Activated T-helper 17 cell treated with anti-CD3 and anti-CD28 coated beads, Interleukin-2, amount 50 U/mL, for 72 hours (primary cell): Measurements from ENCODE around the gene ANO9. TPM values are rescaled to one million over a fixed set of nuclear protein-coding genes. Genes with fewer than 3 reads are reported as not detected.
A peak's percentile ranks its signal among the peaks of the same experiment; 100 is the strongest.

Source experiments
- ATAC-seq: fragments of 150-1000 bp; cut with Tn5 transposase; replicated peaks from 2 replicates; pipeline ENCODE4 v1.10.0; 2021; ENCODE audit warnings: mild to moderate bottlenecking, moderate library complexity
- H3K27ac Mint-ChIP-seq: one replicate; pipeline ENCODE4 v1.8.0; 2022; ENCODE audit warnings: mixed read lengths
- H3K27me3 Mint-ChIP-seq: one replicate; pipeline ENCODE4 v1.8.0; 2022; ENCODE audit warnings: mixed read lengths
- H3K36me3 Mint-ChIP-seq: one replicate; pipeline ENCODE4 v1.8.0; 2022; ENCODE audit warnings: low read depth, mild to moderate bottlenecking, mixed read lengths
- H3K4me1 Mint-ChIP-seq: one replicate; pipeline ENCODE4 v1.8.0; 2022; ENCODE audit warnings: mixed read lengths
- H3K4me3 Mint-ChIP-seq: one replicate; pipeline ENCODE4 v1.8.0; 2022; ENCODE audit warnings: mild to moderate bottlenecking, mixed read lengths
- H3K9me3 Mint-ChIP-seq: one replicate; pipeline ENCODE4 v1.8.0; 2022; ENCODE audit warnings: mixed read lengths
- total RNA-seq, 2 donors: library from RNA; stranded (reverse); gene quantifications; one replicate each; pipeline ENCODE4 v1.2.3, GENCODE V29; 2022

ANO9 gene
- total RNA-seq, 2 donors from 2014 or later = 36.0 to 119 TPM

DNA sequence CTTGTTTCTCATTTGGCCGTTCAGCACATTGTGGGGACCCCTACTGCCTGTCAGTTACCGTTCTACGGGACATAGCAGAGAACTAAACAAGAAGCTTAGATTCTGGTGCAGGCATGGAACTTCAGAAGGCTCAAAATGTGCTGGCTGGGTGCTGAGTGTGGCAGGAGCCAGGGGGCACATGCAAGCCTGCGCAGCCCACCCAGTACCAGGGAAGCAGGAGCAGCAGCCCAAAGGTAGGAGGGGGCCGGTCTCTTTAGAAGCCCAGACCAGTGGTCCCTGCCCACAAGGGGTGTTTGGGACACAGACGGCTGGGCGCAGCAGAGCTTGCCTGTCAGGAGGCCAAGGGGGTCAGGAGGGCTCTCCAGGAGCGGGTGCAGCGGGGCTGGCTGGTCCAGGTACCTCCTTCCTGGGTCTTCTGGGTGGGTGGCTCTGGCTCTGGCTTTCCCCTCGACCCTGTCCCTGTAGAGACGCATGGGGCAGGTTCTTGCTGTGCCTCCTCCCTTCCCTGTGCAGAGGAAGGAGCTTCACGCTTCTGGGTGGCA, 10.5 kb upstream of the ANO9 start:
- ATAC-seq = no peak
- Mint-ChIP-seq H3K27ac (no peak overlapping the region), H3K9me3 (no peaks in the 10 kb centered on the region), H3K4me1 (peaks cover 26% of the 10 kb centered on the region), H3K27me3 (no peaks in the 10 kb centered on the region), H3K4me3 (no peak overlapping the region), H3K36me3 (peaks cover 37% of the 10 kb centered on the region)

DNA sequence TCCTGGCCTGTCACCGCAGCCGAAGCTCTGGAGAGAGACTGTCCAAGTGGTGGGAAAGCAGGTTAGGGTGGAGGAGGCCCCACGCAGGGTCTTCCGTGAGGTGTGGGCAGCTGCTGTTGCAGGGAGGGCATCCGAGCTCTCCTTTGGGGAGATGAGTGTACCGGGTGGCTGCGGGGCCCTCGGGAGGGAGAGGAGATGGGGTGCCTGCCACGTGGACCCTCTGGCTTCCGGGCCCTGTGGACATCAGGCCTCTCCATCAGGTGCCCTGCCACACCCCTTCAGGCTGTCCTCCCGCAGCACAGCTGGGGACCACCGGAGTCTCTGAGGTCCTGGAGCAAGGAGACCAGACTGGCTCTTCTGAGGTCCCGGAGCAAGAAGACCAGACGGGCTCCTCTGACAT, 9.9 kb upstream of the ANO9 start:
- H3K9me3 Mint-ChIP-seq = no peaks in the 10 kb centered on the region
- peaks cover 20% of the 10 kb centered on the region for H3K4me1 Mint-ChIP-seq
- H3K27ac Mint-ChIP-seq = no peak overlapping the region
- no peak for ATAC-seq
- peaks cover 36% of the 10 kb centered on the region for H3K36me3 Mint-ChIP-seq
- peak overlapping the region; percentile 96 for H3K4me3 Mint-ChIP-seq
- no peaks in the 10 kb centered on the region for H3K27me3 Mint-ChIP-seq

DNA sequence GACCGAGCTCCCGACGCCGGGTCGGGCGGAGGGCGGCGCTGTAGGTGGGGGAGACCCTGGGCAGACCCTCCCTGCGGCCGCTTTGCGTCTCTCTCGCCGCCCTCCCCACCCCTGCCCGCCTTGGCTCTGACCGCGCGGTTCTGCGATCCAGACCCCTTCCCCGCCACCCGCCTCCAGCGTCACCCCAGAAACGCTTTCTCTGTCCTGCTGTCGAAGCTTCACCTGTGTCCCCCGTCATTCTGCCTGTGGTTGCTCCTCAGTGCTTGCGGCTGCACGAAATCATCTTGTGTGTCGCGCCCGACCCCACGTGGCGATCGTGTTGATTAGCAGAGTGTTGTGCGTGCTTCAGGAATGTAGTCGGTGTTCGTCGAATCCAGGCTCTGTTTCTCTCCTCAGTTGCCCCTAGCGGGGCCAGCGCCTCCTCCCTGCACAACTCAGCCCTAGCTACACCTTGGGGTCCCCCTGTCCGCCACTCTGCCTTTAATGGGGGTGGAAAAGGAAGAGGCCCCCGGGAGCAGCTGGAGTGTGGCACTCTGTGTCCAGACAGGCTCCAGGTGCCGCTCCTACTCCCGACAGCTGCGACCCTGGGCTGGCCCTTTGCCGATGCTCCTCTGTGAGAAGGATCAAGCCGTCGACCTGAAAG, 9.1 kb upstream of the ANO9 start:
- ATAC-seq = no peak
- H3K36me3 Mint-ChIP-seq = peaks cover 31% of the 10 kb centered on the region
- H3K4me3 Mint-ChIP-seq = peak overlapping the region; percentile 96
- H3K9me3 Mint-ChIP-seq = no peaks in the 10 kb centered on the region
- peaks cover 14% of the 10 kb centered on the region for H3K4me1 Mint-ChIP-seq
- H3K27ac Mint-ChIP-seq = peak overlapping the region; percentile 98
- no peaks in the 10 kb centered on the region for H3K27me3 Mint-ChIP-seq

DNA sequence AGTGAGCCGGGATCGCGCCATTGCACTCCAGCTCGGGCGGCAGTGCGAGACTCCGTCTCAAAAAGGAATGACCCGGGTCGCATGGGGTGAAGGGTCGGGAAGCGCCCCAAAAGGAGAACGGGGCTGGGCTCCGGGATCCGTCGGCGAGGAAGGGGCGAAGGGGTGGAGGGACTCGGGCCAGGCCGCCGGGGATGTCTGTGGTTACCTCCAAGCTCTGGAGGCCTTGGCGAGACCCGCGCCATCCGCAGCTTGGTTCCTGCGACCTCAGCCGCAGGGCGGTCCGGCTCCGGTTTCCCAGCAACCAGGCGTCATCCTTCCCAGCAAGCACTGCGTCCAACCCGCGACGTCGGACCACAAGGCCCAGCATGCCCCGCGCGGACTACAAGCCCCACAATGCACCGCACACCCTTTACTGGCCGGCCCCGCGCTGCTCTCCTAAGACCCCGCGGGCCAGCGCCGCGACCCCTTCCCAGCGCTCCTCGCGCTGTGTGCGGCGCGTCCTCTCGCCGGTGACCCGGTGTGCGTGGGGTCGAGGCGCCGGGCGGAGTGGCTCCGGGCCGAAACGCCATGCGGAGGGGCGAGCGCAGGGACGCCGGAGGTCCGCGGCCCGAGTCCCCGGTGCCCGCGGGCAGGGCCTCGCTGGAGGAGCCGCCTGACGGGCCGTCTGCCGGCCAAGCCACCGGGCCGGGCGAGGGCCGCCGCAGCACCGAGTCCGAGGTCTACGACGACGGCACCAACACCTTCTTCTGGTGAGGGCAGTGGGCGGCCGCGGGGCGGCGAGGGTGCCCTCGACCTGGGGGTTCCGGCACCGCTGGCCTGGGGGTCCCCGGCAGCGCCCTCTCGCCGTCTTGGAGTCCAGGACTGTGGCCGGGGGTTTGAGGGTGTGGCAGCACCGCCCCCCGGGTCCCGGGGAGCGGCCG, 8.3 kb upstream of the ANO9 start, which contains the start of gene PTDSS2:
Gene PTDSS2, plus strand, starts transcription at position 391 of the 920 bp plus-strand sequence. Its CDS starts 177 bp downstream, at position 568.
- Mint-ChIP-seq H3K27ac (peak within 1 kb of the TSS; percentile 98), H3K9me3 (no peaks in the 10 kb centered on the region), H3K4me1 (peaks cover 14% of the 10 kb centered on the region), H3K27me3 (no peaks in the 10 kb centered on the region), H3K4me3 (peak within 1 kb of the TSS; percentile 96), H3K36me3 (peaks cover 24% of the 10 kb centered on the region)
- peak; percentile 87 for ATAC-seq

DNA sequence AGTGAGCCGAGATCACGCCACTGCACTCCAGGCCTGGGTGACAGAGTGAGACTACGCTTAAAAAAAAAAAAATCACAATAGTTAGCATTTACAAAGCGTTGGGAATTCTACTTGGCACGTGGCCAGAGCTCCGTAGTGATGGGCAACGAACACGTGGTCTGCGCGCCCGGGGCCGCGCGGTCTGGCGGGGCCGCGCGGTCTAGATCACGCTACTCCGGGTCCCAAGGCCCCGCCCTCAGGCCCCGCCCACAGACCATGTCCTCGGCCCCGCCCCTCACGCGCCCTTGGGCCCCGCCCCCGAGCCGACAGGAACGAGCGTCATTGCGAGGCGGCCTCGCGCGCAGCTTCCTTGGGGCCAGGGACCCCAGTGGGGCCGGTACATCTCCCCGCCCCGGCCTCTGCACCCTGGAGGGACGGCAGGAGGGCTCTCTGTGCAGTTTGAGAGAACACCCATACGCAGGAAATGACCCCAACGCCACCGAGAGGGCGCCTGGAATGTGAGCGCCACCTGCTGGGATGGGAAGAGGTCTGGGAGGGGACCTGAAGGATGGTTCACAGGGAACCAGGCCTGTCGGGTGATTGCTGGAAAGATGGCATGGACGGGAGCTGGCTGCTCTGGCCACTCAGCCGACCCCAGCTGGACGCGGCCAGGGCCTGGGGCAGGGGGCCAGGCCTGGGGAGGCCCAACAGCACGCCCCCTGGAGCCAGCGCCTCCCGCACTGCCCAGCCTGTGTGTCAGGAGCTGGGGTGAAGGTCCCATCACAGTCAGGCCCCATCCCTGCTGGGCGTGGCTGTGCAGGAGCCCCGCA, 6.3 kb upstream of the ANO9 start:
- Mint-ChIP-seq H3K27ac (peak overlapping the region; percentile 88), H3K4me3 (peak overlapping the region; percentile 85), H3K9me3 (no peaks in the 10 kb centered on the region), H3K27me3 (no peaks in the 10 kb centered on the region), H3K36me3 (peaks cover 11% of the 10 kb centered on the region), H3K4me1 (peaks cover 10% of the 10 kb centered on the region)
- peak; percentile 81 for ATAC-seq

DNA sequence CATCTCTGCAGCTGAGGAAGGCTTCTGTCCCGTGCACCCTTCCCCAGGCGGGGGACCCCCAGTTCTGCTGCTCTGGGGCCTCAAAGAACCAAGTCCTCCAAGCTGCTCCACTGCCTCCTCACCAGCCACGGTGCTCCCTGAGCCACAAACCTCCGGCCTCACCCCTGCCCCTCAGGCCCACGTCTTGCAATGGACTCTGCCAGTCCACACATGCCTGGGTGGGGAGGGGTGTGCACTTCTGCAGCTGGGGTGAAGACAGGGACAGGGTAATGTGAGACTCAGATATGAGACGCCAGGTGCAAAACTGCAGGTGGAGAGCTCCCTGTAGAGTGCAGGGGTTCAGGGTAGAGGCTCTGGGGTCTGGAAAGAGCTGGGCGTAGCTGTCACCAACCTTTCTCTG, 5.1 kb upstream of the ANO9 start:
- no peak for ATAC-seq
- Mint-ChIP-seq H3K27ac (no peak overlapping the region), H3K4me3 (no peak overlapping the region), H3K4me1 (peaks cover 10% of the 10 kb centered on the region), H3K36me3 (peaks cover 6% of the 10 kb centered on the region), H3K9me3 (no peaks in the 10 kb centered on the region), H3K27me3 (no peaks in the 10 kb centered on the region)

DNA sequence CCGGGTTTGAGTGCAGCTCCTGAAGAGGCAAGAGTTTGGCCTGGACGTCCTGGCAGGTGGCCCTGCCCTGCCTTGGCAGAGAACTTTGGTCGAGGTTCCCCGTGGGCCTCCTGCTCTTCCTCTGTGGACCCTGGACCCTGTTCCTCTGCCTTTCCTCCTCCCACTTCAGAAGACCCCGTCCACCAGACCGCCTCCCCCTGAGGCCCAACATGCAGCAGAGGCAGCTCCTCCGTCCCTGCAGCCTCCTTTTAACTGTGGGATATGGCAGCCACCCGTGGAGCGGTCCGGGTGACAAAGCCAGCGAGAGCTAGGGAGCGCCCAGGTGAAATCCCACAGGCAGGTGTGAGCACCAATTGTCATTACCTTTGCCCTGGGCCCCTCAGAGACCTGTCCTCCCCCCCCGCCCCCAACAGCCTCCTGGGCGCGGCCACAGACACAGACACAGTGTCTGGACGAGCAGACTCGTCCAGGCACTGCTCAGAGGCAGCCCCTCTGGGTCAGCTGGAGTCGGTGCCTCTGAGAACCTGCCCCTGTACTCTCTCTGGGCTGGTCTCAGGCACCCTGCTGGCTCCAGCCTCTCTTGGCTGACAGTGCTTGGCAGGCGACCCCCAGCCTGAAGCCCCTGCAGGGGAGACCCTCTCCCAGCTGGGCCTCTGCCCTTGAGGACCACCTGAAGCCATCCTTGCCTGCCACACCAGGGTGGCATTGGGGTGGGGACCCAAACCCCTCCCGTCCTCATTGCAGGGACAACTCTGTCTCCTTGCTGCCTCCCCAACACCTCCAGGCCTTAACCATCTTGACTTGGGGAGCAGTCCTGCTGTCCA, 4.2 kb upstream of the ANO9 start:
- Mint-ChIP-seq H3K27ac (no peak overlapping the region), H3K4me3 (no peak overlapping the region), H3K36me3 (peaks cover 3% of the 10 kb centered on the region), H3K27me3 (no peaks in the 10 kb centered on the region), H3K9me3 (no peaks in the 10 kb centered on the region), H3K4me1 (peaks cover 4% of the 10 kb centered on the region)
- ATAC-seq = no peak

DNA sequence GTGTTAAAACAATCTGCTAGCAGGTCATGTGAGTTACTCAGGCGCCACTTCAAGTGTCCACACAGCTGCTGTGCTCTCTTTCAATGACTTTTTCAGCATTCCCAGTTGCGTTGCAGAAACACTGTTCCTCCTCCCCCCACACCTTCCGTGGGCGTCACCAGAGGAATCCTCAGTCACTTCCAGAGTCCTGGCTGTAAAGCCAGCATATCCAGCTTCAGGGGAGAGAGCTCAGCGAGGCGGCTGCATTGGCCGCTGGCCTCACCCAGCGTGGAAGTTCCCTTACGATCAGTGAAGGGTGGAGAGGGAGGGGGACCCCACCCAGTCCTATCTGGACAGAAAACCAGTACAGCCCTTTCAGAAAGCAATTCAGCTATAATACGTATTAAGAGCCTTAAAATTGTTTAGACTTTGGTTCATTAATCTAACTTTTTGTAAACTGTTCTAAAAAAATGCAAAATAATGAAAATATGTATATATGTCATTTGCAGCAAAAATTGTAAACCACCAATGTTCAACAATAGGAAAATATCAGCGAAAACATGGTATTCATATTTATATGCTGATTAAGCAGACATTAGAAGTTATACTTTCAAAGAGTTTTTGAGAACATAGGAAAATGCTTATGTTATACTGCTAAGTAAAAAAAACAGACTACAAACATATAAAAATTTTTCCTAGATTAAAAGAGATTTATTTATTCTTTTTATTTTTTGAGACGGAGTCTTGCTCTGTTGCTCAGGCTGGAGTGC, 2.8 kb upstream of the ANO9 start:
- Mint-ChIP-seq H3K9me3 (no peaks in the 10 kb centered on the region), H3K4me3 (no peak overlapping the region), H3K36me3 (no peaks in the 10 kb centered on the region), H3K4me1 (peaks cover 11% of the 10 kb centered on the region), H3K27me3 (no peaks in the 10 kb centered on the region), H3K27ac (no peak overlapping the region)
- ATAC-seq = no peak

DNA sequence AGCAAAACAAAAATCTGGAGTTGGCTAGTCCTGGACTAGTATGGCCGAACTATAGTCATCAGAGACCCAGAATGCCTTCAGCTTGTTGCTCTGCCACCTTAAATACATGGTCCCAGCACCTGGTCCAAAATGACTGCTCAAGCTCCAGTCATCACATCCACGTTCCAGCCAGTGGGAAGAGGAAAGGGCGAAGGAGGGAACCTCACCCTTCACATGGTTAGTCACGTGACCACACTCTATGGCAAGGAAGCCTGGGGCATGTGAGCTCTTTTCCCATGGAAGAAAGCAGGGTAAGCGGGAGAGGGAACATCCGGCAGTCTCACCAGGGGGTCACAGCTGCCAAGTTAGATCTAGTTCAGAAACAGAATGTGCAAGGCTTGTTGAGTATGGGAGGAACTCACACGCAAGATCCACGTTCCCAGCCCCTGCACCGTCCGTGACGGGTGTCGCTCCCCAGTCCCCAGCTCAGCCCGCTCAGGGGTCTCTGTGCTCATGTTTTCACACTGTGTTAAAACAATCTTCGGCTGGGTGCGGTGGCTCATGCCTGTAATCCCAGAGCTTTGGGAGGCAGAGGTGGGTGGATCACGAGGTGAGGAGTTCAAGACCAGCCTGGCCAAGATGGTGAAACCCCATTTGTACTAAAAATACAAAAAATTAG, 1.9 kb upstream of the ANO9 start:
- Mint-ChIP-seq H3K27me3 (no peaks in the 10 kb centered on the region), H3K4me3 (no peak overlapping the region), H3K27ac (no peak overlapping the region), H3K36me3 (no peaks in the 10 kb centered on the region), H3K4me1 (peaks cover 12% of the 10 kb centered on the region), H3K9me3 (no peaks in the 10 kb centered on the region)
- ATAC-seq = no peak

DNA sequence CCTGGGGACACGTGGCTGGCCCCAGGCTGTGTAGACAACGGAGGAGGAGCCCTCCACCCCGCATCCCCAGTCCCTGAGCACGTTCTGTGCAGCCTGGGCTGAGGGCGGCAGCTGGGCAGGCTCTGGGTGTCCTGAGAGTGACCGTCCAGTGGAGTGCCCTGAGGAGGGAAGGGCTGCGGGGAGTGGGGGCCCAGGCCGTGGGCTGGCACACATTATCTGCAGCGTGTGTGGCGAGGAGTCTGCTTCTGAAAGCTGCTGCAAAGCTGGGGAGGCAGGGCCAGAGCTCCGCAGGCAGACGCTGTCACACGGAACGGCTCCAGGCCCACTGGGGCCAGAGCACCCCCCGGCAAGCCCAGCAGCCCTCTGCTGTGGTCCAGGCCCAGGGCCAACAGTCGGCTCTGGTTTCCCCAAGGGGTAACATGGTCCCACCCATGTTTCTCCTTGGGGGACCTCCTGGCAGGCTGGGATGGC, 835 bp upstream of the ANO9 start:
- no peaks in the 10 kb centered on the region for H3K36me3 Mint-ChIP-seq
- H3K9me3 Mint-ChIP-seq = no peaks in the 10 kb centered on the region
- peaks cover 12% of the 10 kb centered on the region for H3K4me1 Mint-ChIP-seq

DNA sequence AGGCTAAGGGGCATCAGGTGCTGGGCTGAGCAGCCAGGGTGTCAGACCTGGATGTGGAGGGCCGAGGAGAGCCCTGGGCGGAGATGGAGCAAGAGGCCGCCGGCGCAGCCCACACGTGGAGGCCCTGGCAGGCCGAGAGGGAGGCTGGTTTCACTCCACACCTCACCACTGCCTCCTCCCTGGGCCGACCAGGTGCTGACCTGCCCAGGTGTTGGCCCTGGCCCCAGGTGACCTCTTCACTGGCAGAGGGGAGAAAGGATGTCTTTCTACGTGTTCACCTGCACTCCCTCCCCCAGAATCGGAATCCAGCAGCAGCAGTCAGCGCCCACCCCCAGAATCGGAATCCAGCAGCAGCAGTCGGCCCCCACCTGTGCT, 781 bp downstream of the ANO9 start:
- no peak for ATAC-seq
- Mint-ChIP-seq H3K9me3 (no peaks in the 10 kb centered on the region), H3K4me1 (peaks cover 17% of the 10 kb centered on the region), H3K4me3 (peak overlapping the region; percentile 74), H3K27ac (peak overlapping the region; percentile 73), H3K36me3 (no peaks in the 10 kb centered on the region), H3K27me3 (no peaks in the 10 kb centered on the region)

More for the DNA sequence above, 835 bp upstream of the ANO9 start:
- H3K27ac Mint-ChIP-seq = no peak overlapping the region
- no peak for ATAC-seq
- no peak overlapping the region for H3K4me3 Mint-ChIP-seq
- H3K27me3 Mint-ChIP-seq = no peaks in the 10 kb centered on the region

DNA sequence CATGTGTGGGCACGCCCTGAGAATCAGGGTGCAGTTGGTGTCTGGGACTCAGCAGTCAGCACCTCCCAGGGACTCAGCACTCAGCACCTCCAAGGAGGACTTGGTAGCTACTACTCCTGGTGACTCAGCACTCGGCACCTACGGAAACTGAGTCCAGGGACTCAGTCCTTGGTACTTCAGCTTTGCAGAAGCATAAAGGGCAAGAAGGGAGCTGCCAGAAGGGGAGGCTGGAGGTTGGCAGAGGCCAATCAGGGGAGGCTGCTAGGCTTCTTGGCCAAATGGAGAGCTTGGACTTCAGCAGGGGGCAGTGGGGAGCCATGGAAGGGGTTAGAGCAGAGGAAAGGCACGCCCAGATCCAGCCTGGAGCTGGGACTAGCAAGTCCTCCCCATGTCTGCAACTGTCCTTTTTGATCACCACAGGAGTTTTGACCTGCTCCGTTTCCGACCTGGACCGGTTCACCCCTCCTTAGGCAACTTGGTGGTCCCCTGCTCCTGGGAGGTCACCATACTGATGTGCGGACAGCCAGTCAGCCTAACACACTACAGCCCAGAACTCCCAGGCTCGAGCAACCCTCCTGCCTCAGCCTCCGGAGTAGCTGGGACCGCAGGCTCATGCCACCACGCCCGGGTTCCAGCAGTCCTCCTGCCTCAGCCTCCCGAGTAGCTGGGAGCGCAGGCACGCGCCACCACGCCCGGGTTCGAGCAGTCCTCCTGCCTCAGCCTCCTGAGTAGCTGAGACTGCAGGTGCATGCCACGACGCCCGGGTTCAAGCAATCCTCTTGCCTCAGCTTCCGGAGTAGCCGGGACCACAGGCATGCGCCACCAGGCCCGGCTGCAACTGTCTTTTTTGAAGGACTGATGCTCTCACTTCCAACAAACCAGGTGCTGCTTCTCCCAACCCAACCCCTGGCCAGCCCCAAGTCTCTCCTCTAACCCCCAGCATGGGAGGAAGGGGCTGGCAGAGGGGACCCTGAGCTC, 1.5 kb downstream of the ANO9 start:
- peak overlapping the region; percentile 74 for H3K4me3 Mint-ChIP-seq
- H3K4me1 Mint-ChIP-seq = peaks cover 17% of the 10 kb centered on the region
- H3K9me3 Mint-ChIP-seq = no peaks in the 10 kb centered on the region
- no peaks in the 10 kb centered on the region for H3K27me3 Mint-ChIP-seq
- no peak for ATAC-seq
- no peaks in the 10 kb centered on the region for H3K36me3 Mint-ChIP-seq
- peak overlapping the region; percentile 73 for H3K27ac Mint-ChIP-seq
